ENCODE data around the gene TUBB. TPM values are rescaled to one million over a fixed set of nuclear protein-coding genes. Genes with fewer than 3 reads are reported as not detected.

The TUBB gene
- total and polyA plus RNA-seq, 9 of the 15 experiments (the other 6 are each of a cell fraction or from before 2014, with no cell fraction given) = 971 to 2,870 (median 1,478) TPM

DNA sequence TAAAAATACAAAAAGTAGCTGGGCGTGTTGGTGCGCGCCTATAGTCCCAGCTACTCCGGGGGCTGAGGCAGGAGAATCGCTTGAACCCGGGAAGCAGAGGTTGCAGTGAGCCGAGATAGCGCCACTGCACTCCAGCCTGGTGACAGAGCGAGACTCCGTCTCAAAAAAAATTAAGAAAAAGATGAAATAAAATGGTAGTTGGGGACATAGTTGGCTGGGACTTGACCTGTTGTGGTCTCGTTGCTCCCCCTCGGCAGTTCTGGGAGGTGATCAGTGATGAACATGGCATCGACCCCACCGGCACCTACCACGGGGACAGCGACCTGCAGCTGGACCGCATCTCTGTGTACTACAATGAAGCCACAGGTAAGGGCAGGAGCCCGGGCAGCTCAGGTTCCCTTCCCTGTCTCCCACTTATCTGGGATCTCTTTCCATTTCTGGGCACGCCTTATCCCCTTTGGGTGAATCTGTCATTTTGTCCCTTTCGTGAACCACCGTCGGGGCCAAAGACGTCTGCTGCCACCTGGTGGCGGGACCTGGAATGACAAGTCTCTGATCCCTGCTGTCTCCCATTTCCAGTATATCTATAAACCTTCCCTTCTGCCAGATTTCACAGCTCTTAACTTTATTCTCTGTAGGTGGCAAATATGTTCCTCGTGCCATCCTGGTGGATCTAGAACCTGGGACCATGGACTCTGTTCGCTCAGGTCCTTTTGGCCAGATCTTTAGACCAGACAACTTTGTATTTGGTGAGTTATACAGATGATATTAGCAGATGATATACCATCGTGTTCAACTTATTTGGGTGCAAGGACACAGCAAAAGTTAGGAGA lies 2.3 kb downstream of the TUBB start (continued):
- TF ChIP-seq, protein P1, sequence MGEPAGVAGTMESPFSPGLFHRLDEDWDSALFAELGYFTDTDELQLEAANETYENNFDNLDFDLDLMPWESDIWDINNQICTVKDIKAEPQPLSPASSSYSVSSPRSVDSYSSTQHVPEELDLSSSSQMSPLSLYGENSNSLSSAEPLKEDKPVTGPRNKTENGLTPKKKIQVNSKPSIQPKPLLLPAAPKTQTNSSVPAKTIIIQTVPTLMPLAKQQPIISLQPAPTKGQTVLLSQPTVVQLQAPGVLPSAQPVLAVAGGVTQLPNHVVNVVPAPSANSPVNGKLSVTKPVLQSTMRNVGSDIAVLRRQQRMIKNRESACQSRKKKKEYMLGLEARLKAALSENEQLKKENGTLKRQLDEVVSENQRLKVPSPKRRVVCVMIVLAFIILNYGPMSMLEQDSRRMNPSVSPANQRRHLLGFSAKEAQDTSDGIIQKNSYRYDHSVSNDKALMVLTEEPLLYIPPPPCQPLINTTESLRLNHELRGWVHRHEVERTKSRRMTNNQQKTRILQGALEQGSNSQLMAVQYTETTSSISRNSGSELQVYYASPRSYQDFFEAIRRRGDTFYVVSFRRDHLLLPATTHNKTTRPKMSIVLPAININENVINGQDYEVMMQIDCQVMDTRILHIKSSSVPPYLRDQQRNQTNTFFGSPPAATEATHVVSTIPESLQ (CRISPR knock-in tag; IDR thresholded peaks at IDR 0.05) = no peak
- TF ChIP-seq NR3C1 (CRISPR knock-in tag; IDR thresholded peaks at IDR 0.05) (no peak), STAG1 (CRISPR knock-in tag; IDR thresholded peaks at IDR 0.05; ENCODE audit: borderline replicate concordance) (peak; percentile 65; the same call in 1 of the 2 replicates), RUNX1 (IDR thresholded peaks at IDR 0.05; ENCODE audit: low read depth) (no peak), MEF2A (IDR thresholded peaks at IDR 0.05; ENCODE audit: control insufficient read depth, low read depth, low read length) (no peak), ZNF354B (CRISPR knock-in tag; IDR thresholded peaks at IDR 0.05) (no peak), ETV5 (CRISPR knock-in tag; IDR thresholded peaks at IDR 0.05; ENCODE audit: low read depth) (peak; percentile 35; the same call in 1 of the 2 replicates), FOXM1 (IDR thresholded peaks at IDR 0.05; ENCODE audit: low read depth) (no peak), FOXM1 (CRISPR knock-in tag; IDR thresholded peaks at IDR 0.05; ENCODE audit: low read depth) (0 out of 2 replicates have a peak, but pooled peaks have one; percentile 52), TSC22D4 (tag; IDR thresholded peaks at IDR 0.05) (no peak), FOXJ3 (CRISPR knock-in tag; IDR thresholded peaks at IDR 0.05) (no peak)
- TF ChIP-seq, protein P2, sequence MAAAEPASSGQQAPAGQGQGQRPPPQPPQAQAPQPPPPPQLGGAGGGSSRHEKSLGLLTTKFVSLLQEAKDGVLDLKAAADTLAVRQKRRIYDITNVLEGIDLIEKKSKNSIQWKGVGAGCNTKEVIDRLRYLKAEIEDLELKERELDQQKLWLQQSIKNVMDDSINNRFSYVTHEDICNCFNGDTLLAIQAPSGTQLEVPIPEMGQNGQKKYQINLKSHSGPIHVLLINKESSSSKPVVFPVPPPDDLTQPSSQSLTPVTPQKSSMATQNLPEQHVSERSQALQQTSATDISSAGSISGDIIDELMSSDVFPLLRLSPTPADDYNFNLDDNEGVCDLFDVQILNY (CRISPR knock-in tag; IDR thresholded peaks at IDR 0.05) = 0 out of 2 replicates have a peak, but pooled peaks have one; percentile 68
- TF ChIP-seq, protein P3, sequence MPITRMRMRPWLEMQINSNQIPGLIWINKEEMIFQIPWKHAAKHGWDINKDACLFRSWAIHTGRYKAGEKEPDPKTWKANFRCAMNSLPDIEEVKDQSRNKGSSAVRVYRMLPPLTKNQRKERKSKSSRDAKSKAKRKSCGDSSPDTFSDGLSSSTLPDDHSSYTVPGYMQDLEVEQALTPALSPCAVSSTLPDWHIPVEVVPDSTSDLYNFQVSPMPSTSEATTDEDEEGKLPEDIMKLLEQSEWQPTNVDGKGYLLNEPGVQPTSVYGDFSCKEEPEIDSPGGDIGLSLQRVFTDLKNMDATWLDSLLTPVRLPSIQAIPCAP (CRISPR knock-in tag; IDR thresholded peaks at IDR 0.05; ENCODE audit: borderline replicate concordance) = no peak
- TF ChIP-seq, protein P4, sequence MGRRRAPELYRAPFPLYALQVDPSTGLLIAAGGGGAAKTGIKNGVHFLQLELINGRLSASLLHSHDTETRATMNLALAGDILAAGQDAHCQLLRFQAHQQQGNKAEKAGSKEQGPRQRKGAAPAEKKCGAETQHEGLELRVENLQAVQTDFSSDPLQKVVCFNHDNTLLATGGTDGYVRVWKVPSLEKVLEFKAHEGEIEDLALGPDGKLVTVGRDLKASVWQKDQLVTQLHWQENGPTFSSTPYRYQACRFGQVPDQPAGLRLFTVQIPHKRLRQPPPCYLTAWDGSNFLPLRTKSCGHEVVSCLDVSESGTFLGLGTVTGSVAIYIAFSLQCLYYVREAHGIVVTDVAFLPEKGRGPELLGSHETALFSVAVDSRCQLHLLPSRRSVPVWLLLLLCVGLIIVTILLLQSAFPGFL (CRISPR knock-in tag; IDR thresholded peaks at IDR 0.05) = no peak

Data from K562 (cell line).